GM12891 (cell line): ENCODE measurements around the gene SLC2A4RG.

ENCODE experiments used
- DNase-seq: peaks from one replicate; pipeline ENCODE4 v3.0.0; 2011; ENCODE audit warnings: low spot score; ENCODE audit not compliant: insufficient read length
- FAIRE-seq: peaks from 2 replicates; lab custom pipeline; 2011; peaks lifted over from hg19 to GRCh38; lab: Jason Lieb, UNC
- PAX5 ChIP-seq: IDR thresholded peaks from 2 replicates; pipeline ENCODE4 v1.6.1; 2011; ENCODE audit warnings: low read length, moderate library complexity, mild to moderate bottlenecking; ENCODE audit not compliant: insufficient read depth, severe bottlenecking
- POLR2A ChIP-seq: IDR thresholded peaks from 2 replicates; pipeline ENCODE4 v1.6.1; 2011; ENCODE audit warnings: low read depth, low read length, control low read depth
- POLR2AphosphoS5 ChIP-seq: IDR thresholded peaks from 2 replicates; pipeline ENCODE4 v1.6.1; 2011; ENCODE audit warnings: low read depth, low read length, control low read depth
- POU2F2 ChIP-seq: IDR thresholded peaks from 2 replicates; pipeline ENCODE4 v1.6.1; 2011; ENCODE audit warnings: low read depth, mild to moderate bottlenecking, control low read depth, low read length, moderate library complexity
- SPI1 ChIP-seq: IDR thresholded peaks from 2 replicates; pipeline ENCODE4 v1.6.1; 2011; ENCODE audit warnings: low read depth, low read length, control low read depth
- TAF1 ChIP-seq: IDR thresholded peaks from 2 replicates; pipeline ENCODE4 v1.6.1; 2011; ENCODE audit warnings: low read depth, low read length, control low read depth

The SLC2A4RG gene

GRCh38 chr20:63791497-63792156 is 52.1 kb downstream of the SLC2A4RG start:
- no peak for DNase-seq
- TF ChIP-seq POLR2A: no peak
- no peak for TF ChIP-seq PAX5
- no peak for TF ChIP-seq TAF1
- no peak for FAIRE-seq

- no peak for FAIRE-seq
These were observed 53.3 kb downstream of the SLC2A4RG start for GRCh38 chr20:63792866-63793265.

More at GRCh38 chr20:63792866-63793265, 53.3 kb downstream of the SLC2A4RG start:
- DNase-seq: no peak
- TF ChIP-seq TAF1: no peak
- TF ChIP-seq SPI1: no peak
- no peak for TF ChIP-seq POLR2A
- no peak for TF ChIP-seq PAX5
- TF ChIP-seq POLR2AphosphoS5: no peak
- TF ChIP-seq POU2F2: no peak
